HG03135 (cell line): Measurements from ENCODE around the gene HRNR.

Source experiments
- ATAC-seq: cut with Tn5 transposase; IDR thresholded peaks from one replicate; pipeline ENCODE4 v1.9.1; 2021; ENCODE audit warnings: mild to moderate bottlenecking, moderate library complexity; ENCODE audit not compliant: unreplicated experiment

Gene HRNR

GRCh38 chr1:152189657-152190442 lies 34.1 kb downstream of the HRNR start:
- no peak for ATAC-seq

- no peak for ATAC-seq
Observed at GRCh38 chr1:152188673-152189591, 35.1 kb downstream of the HRNR start.

- ATAC-seq = no peak
Observed at GRCh38 chr1:152186556-152187285, 37.3 kb downstream of the HRNR start.

GRCh38 chr1:152185544-152186391 lies 38.2 kb downstream of the HRNR start:
- ATAC-seq = no peak

GRCh38 chr1:152182944-152183361 lies 41.0 kb downstream of the HRNR start:
- ATAC-seq = no peak

- ATAC-seq = no peak
Observed at GRCh38 chr1:152182431-152182830, 41.6 kb downstream of the HRNR start.

GRCh38 chr1:152179566-152179965 lies 44.4 kb downstream of the HRNR start:
- no peak for ATAC-seq

- no peak for ATAC-seq
Observed at GRCh38 chr1:152170287-152170905, 53.6 kb downstream of the HRNR start.

- no peak for ATAC-seq
Observed at GRCh38 chr1:152169366-152170025, 54.5 kb downstream of the HRNR start.

GRCh38 chr1:152168535-152168868 lies 55.5 kb downstream of the HRNR start:
- ATAC-seq = no peak

- no peak for ATAC-seq
Observed at GRCh38 chr1:152167835-152168534, 56.0 kb downstream of the HRNR start.

GRCh38 chr1:152166966-152167365 lies 57.0 kb downstream of the HRNR start:
- ATAC-seq = no peak

GRCh38 chr1:152165286-152166077 lies 58.5 kb downstream of the HRNR start:
- ATAC-seq = no peak

- ATAC-seq = no peak
Observed at GRCh38 chr1:152164517-152165136, 59.4 kb downstream of the HRNR start.

- no peak for ATAC-seq
Observed at GRCh38 chr1:152162792-152163463, 61.1 kb downstream of the HRNR start.
